Measurements from ENCODE around the gene CHCHD6. TPM values are rescaled to one million over a fixed set of nuclear protein-coding genes. Genes with fewer than 3 reads are reported as not detected.

The CHCHD6 gene
- total and polyA plus RNA-seq, 8 donors: 5.0 to 10.9 (median 6.0) TPM

DNA sequence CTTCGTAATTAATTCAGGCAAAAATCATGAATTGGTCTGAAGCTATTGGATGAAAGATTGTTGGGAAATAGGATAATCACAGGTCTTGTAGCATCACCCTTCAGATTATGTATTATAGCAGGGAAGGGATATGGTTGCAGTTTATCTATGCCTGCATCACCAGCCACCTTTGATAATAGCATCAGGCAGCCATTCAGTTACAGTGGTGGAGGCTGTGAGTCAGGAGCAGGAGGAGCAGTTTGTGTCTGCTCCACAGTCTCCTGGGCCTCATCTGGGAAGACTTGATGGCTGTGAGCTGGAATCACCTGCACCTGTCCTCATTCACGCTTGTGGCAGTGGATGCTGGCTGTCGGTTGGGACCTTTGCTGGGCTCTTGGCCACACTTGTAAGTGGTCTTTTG lies 174.6 kb downstream of the CHCHD6 start:
- no peaks in the 10 kb centered on the region for H3K27me3 ChIP-seq
- H3K36me3 ChIP-seq: no peaks in the 10 kb centered on the region
- intact Hi-C loops (cut with DNase I): no loop called here
- DNase-seq (no peak), ATAC-seq (no peak), FAIRE-seq (no peak)
- H3K4me3 ChIP-seq: no peak overlapping the region
- no peak overlapping the region for H3K27ac ChIP-seq
- no peaks in the 10 kb centered on the region for H3K9me3 ChIP-seq
- WGBS, 2 donors: 85 to 88% methylated on average over 3 of the region's 3 CpGs
- no peaks in the 10 kb centered on the region for H3K4me1 ChIP-seq
- TF ChIP-seq, protein P1, sequence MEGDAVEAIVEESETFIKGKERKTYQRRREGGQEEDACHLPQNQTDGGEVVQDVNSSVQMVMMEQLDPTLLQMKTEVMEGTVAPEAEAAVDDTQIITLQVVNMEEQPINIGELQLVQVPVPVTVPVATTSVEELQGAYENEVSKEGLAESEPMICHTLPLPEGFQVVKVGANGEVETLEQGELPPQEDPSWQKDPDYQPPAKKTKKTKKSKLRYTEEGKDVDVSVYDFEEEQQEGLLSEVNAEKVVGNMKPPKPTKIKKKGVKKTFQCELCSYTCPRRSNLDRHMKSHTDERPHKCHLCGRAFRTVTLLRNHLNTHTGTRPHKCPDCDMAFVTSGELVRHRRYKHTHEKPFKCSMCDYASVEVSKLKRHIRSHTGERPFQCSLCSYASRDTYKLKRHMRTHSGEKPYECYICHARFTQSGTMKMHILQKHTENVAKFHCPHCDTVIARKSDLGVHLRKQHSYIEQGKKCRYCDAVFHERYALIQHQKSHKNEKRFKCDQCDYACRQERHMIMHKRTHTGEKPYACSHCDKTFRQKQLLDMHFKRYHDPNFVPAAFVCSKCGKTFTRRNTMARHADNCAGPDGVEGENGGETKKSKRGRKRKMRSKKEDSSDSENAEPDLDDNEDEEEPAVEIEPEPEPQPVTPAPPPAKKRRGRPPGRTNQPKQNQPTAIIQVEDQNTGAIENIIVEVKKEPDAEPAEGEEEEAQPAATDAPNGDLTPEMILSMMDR (IDR thresholded peaks at IDR 0.05): no peak

DNA sequence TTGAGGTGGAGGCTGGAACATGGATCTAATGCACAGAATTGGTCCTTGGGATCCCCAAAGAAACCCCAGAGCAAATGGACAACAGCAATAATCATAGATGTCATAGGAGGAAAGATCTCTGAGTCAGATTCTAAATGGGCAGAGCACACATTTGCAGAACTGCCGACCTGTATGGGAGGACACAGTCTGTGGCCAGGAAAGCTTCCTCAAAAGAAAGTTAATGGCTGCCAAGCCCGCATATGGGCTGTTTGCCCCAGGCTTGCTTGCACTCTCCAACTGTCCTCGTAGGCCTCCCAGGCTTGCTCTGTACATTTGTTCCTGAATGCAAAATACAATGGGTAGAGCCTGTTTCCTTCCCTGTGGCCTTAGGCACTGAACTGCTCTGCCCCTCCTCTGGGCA lies 176.9 kb downstream of the CHCHD6 start:
- TF ChIP-seq, protein P1 (IDR thresholded peaks at IDR 0.05): no peak
- Histone ChIP-seq H3K4me1 (no peaks in the 10 kb centered on the region), H3K4me3 (no peak overlapping the region), H3K27me3 (no peaks in the 10 kb centered on the region), H3K36me3 (no peaks in the 10 kb centered on the region), H3K27ac (no peak overlapping the region), H3K9me3 (no peaks in the 10 kb centered on the region)
- no peak for DNase-seq
- intact Hi-C loops (cut with DNase I): no loop called here
- ATAC-seq: no peak
- WGBS, 2 donors: 88 to 98% methylated on average over 3 of the region's 3 CpGs
- no peak for FAIRE-seq

DNA sequence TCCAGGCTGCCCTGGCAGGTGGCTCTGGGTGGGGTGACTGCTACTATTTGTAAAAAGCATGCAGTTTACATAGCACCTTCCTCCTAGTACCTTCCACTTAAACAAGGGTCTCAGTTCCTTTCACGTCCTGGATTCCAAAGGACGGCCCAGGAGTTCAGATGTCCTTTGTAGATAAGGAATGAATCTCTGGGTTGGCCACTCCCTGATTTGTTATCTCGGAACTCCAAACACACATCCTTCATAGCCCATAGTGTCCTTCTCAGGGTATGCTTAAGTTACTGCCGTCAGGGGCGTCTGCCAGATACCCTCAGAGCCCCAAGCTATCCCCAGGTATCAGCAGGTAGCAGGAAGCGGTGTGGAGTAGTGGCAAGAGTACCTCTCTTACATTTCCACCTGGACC lies 177.8 kb downstream of the CHCHD6 start:
- Histone ChIP-seq H3K27ac (no peak overlapping the region), H3K27me3 (no peaks in the 10 kb centered on the region), H3K36me3 (no peaks in the 10 kb centered on the region), H3K4me3 (no peak overlapping the region), H3K4me1 (no peaks in the 10 kb centered on the region), H3K9me3 (no peaks in the 10 kb centered on the region)
- ATAC-seq (no peak), FAIRE-seq (no peak), DNase-seq (no peak)
- 90 to 100% methylated on average over 6 of the region's 6 CpGs for WGBS, 2 donors
- intact Hi-C loops (cut with DNase I): no loop called here
- TF ChIP-seq, protein P1 (IDR thresholded peaks at IDR 0.05): no peak

DNA sequence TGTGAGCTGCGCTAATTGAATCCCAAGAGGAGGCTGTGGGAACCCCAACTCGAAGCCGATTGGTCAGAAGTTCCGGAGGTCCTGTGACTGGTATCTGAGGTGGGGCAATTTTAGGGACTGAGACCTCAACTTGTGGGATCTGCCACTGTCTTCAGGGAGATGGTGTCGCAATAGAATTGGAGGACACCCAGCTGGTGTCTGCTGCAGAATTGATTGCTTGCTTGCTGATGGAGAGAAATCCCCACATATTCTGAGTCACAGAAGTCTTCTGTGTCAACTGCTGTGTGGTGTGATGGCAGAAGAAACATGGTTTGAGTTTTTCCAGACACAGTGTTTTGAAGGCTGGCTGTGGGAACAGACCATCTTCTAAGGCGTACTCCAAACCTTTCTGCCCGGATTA lies 179.2 kb downstream of the CHCHD6 start:
- Histone ChIP-seq H3K36me3 (no peaks in the 10 kb centered on the region), H3K27me3 (no peaks in the 10 kb centered on the region), H3K27ac (no peak overlapping the region), H3K4me1 (no peaks in the 10 kb centered on the region), H3K4me3 (no peak overlapping the region), H3K9me3 (no peaks in the 10 kb centered on the region)
- intact Hi-C loops (cut with DNase I): no loop called here
- no peak for DNase-seq
- no peak for ATAC-seq
- WGBS, 2 donors: 94 to 95% methylated on average over 7 of the region's 7 CpGs
- TF ChIP-seq, protein P1 (IDR thresholded peaks at IDR 0.05): no peak
- no peak for FAIRE-seq

DNA sequence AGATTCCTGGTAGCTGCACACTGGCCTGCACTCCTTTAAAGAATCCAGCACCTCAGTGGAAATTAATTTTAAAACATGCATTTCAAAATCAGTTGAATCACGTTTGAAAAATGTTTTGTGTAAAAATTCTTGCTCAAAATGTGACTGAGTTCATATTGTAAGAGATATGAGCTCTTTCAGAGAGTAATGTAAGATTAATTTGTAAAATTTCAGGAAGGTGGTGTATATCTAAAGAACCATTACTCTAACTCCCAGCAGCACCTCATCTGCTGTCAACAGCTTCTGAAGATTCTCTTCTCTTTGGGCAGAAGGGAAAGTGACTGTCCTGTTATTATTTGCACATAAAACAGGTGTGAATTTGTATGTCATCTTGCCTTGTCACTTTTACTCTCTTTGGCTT lies 181.4 kb downstream of the CHCHD6 start:
- 35 to 50% methylated on average over 1 of the region's 1 CpG for WGBS, 2 donors
- FAIRE-seq (no peak), DNase-seq (no peak), ATAC-seq (no peak)
- Histone ChIP-seq H3K36me3 (no peaks in the 10 kb centered on the region), H3K27ac (no peak overlapping the region), H3K27me3 (no peaks in the 10 kb centered on the region), H3K4me1 (no peaks in the 10 kb centered on the region), H3K4me3 (no peak overlapping the region), H3K9me3 (no peaks in the 10 kb centered on the region)
- TF ChIP-seq, protein P1 (IDR thresholded peaks at IDR 0.05): no peak
- intact Hi-C loops (cut with DNase I): no loop called here

Data from pancreas (tissue), 10 donors.